Measurements from ENCODE around the gene CTXN2.

GRCh38 chr15:48221885-48222284 lies 30.4 kb downstream of the CTXN2 start:
- no peak for TF ChIP-seq POLR2A (IDR thresholded peaks at IDR 0.05)
- no peak for TF ChIP-seq EP300 (IDR thresholded peaks at IDR 0.05)
- TF ChIP-seq CTCF (IDR thresholded peaks at IDR 0.05): no peak
